Measurements from ENCODE around the gene RNF19B.

RNF19B gene

GRCh38 chr1:32901823-32902534 lies 62.6 kb downstream of the RNF19B start:
- DNase-seq (ENCODE audit: low read depth in 2 of 2): no peak

DNA sequence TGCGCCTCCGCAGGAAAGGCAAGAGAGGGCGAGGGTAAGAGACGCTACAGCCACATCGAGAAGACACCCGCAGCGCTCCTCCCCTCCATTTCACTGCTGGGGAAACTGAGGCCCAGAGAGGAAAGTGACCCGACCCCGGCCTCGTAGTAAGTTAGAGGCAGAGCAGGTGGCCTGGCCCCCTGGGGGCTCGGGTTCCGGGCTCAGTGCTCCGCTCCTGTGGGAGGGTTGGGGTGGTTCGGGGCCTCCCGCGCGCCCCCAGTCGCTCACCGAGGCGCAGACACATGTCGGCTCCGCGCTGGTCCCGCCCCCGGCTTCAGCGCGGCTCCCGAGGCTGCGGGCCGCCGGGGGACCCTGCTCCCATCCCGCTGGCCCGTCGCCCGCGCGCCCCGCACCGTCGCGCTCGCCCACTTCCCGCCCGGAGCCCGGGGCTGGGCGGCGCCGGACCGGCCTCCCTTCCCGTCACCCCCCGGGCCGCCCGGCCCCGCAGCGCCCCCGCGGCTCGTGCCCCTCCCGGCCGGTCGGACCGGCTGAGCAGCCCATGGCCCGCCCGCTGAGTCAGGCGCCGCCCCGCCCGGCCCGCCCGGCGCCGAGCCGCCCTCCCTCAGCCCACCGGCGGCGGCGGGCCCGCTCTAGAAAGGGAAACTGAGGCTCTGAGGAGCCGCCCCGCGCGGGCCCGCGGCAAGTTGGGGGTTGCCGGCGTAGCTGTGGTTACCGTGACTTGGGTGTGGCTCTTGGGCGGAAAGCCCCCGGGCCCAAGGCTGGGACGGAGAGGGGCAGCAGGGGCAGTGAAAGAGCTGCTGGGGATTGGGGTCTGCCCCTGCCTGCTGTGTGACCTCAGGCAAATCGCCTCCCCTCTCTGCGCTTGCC lies 63.4 kb downstream of the RNF19B start, which contains the start of gene TMEM54:
Gene TMEM54, minus strand, starts transcription at position 434 of the 867 bp plus-strand sequence. Its CDS starts 151 bp downstream, at position 283.
- no peak for DNase-seq (ENCODE audit: low read depth in 2 of 2)

DNA sequence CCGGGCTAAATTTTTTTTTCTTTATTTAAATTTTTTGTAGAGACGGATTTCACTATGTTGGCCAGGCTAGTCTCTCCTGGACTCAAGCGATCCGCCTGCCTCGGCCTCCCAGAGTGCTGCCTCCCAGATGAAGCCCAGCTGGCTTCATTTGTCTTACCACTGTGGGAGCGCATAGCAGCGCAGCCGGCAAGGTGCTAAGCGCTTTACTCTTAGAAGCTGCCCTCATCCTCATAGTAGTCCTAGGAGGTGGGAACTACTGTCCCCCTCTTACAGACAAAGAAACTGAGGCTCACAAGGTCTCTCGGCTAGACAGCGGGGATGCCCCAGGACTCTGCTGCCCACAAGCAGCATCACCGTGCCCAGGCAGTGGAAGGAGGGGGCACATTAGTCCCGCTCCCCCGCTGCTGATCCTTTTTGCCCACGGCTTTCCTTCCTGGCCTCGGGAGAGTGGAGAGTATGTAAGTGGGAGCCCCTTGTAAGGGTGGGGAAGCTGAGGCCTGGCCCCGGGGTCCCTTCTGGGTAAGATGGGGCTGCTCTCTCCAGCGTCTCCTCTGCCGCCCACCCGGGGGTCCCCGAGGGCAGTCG lies 64.1 kb downstream of the RNF19B start:
- no peak for DNase-seq (ENCODE audit: low read depth in 2 of 2)

GRCh38 chr1:32899586-32900296 lies 64.9 kb downstream of the RNF19B start:
- no peak for DNase-seq (ENCODE audit: low read depth in 2 of 2)

- DNase-seq (ENCODE audit: low read depth in 2 of 2): no peak
These were observed 65.7 kb downstream of the RNF19B start for GRCh38 chr1:32898958-32899357.

DNA sequence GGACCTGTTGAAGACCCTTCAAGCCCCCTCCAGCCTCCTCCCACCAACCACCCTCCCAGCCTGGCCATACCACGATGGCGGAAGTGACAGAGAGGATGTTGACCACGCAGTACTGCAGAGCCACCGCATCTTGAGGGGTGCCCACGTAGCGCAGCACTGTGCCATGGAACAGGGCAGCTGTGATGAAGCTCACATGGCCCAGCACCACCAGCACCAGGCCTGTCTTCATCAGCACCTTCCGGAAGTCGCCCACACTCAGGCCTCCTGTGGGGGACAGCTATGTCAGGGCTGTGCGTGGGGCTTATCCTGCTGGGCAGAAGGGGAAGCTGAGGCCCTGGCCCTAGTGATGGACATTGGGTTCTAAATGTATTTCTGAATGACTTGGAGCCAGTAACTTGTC lies 66.6 kb downstream of the RNF19B start:
- DNase-seq (ENCODE audit: low read depth in 2 of 2): no peak

GRCh38 chr1:32897082-32898049 lies 67.2 kb downstream of the RNF19B start:
- DNase-seq (ENCODE audit: low read depth in 2 of 2): no peak

DNA sequence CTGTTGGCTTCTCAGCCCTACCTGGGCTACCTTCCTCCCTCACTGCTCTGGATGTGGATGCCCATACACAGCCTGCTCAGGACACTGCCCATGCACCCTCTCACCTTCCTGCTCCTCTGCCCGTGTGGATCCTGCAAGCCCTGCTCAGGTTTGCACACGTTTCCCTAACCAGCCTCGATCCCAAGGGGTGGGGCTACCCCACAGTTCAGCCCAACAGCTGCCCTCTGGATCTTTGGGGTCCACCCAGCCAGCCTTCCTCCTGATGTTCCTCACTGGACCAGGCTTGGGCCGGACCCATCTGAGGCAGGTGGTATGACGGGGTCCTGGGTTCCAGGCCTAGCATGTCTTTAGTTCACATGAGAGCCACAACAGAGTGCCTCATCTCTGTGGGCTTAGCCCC lies 68.2 kb downstream of the RNF19B start:
- DNase-seq (ENCODE audit: low read depth in 2 of 2): no peak

GRCh38 chr1:32895325-32896215 lies 69.0 kb downstream of the RNF19B start:
- no peak for DNase-seq (ENCODE audit: low read depth in 2 of 2)

DNA sequence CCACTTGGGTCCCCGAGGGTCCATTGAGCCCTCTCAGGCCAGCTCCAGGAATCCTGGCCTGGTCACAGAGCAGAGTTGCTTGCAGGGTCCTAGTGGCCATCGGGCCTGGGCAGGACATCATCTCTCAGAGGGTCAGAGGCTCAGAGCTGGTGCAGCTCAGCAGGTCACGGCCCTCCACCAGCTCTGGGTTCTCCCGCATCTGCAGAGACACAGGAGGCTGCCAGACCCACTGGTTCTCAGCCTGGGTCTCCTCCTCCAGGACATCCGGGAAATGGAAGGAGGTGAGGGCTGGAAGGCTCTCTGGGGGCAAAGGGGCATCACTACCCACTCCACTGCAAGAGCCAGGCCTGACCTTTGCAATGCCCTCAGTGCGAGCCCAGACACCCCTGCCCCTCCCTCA lies 69.9 kb downstream of the RNF19B start:
- no peak for DNase-seq (ENCODE audit: low read depth in 2 of 2)

DNA sequence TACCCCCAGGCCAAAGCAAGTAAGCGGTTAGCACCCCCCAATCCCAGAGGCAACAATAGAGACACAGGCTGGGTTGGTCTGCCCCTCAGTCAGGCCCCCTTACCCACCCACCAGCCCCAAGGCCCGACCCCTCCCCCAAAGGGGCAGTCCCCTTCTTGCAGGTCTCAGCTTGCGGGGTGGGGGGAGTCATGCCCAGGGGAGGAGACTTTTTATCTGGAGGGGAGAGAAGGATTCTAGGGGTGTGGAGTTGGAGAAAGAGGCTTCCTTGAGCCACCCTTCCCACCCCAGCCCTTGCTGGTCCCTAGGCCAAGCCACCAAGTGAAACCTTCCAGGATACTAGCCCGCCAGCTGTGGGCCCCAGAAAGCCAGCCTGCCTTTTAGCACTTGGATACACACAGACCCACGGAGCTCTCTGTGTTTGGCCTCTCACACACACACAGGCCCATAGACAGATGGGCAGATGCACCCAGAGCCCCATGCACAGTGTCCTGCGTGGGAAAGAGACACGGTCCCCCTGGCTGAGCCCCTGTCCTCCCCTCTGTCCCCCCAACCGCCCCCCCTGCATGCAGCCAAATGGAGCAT lies 70.5 kb downstream of the RNF19B start:
- no peak for DNase-seq (ENCODE audit: low read depth in 2 of 2)

- no peak for DNase-seq (ENCODE audit: low read depth in 2 of 2)
These were observed 71.2 kb downstream of the RNF19B start for GRCh38 chr1:32893198-32894018.

- DNase-seq (ENCODE audit: low read depth in 2 of 2): peak in 1 of 2 donors; percentile 53
These were observed 72.0 kb downstream of the RNF19B start for GRCh38 chr1:32892368-32893197.

- DNase-seq (ENCODE audit: low read depth in 2 of 2): no peak
These were observed 73.0 kb downstream of the RNF19B start for GRCh38 chr1:32891630-32892029.

DNA sequence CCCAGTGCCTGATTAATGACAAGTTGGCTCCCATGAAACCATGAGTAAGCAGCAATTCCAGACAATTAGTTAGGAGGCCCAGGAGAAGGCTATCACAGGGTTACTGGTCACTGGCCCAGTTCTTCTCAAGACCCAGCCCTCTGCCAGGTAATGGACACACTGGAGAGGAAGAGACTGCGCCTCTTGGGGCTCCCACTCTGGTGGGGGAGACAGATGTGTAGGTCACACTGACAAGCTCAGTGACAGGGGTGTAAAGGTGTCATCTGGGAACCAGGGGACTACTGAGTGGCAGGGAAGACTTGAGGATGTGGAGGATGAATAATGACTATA lies 73.4 kb downstream of the RNF19B start:
- no peak for DNase-seq (ENCODE audit: low read depth in 2 of 2)

DNA sequence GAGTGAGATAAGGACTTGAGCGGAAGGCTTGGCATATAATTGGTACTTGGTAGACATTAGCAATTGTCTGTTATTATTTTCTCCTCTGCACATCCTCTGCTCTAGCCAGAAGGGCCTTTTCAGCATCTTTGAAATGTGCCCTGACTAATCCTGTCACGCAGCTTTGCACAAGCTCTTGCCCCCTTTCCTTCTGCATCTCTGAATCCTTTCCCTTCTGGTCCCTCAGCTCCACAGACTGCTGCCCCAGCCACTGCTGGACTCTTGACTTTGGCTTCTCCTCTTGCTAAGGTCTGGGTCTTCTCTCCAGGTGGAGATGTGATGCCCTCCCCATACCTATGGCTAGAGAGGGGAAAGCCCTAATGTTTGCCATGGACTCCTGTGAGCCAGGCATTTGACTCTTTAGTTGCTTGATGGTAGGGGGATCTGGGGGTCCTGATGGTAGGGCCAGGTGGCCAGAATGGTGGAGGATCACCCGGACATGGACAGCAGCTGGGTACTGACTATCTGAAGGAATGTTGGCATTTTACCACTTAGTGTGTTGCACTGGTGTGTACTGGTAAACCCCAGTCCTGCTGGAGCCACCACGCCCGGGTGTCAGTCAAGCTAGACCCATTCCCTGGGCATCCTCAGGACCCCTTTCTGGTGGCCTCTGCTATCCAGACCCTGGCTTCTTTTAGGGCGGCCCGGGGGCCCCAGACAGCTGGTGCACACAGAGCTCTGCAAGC lies 73.9 kb downstream of the RNF19B start:
- DNase-seq (ENCODE audit: low read depth in 2 of 2): no peak

DNA sequence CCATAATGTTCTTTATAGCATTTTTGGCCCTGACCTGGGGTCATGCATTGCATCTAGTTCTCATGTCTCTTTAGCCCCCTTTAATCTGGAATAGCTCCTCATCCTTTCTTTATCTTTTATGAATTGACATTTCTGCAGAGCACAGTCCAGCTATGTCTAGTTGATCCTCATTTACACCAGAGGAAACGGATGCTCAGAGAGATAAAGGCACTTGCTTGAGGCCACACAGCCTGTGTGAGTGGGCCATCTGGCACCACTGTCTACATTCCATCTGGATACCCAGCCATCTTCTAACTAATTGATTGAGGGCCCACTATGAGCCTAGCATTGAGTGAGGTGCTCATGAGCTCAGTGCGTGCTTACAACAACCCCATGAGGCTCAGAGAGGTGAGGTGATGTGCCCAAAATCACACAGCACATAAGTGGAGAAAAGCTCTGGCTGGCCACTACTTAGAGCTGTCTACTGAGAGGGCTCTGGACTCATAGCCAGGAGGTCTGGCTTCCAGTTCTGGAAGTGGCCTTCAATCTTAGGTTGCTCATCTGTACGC lies 74.8 kb downstream of the RNF19B start:
- DNase-seq (ENCODE audit: low read depth in 2 of 2): no peak
